ENCODE data around the gene CDC7. TPM values are rescaled to one million over a fixed set of nuclear protein-coding genes. Genes with fewer than 3 reads are reported as not detected.
"Not testable (repeated sequence)": the region's sequence is repeated elsewhere in the genome, so short reads cannot be mapped to it uniquely, and the experiment has no call there.

The CDC7 gene
- polyA plus RNA-seq, 1 donor (not counting 4 experiments of a cell fraction or from before 2014, with no cell fraction given), result 8.1 TPM

- Histone ChIP-seq H3K9ac (ENCODE audit: control insufficient read depth, extremely low read depth, insufficient read depth, low read length) (no peak overlapping the region), H3K4me2 (ENCODE audit: control insufficient read depth, extremely low read depth, insufficient read depth, low read depth, low read length) (no peak overlapping the region), H4K20me1 (ENCODE audit: control insufficient read depth, extremely low read depth, insufficient read depth, low read length) (no peaks in the 10 kb centered on the region), H3K4me3 (ENCODE audit: control insufficient read depth in 2 of 3, extremely low read depth in 1 of 3, insufficient read depth in 2 of 3, low read depth in 1 of 3, low read length in 3 of 3) (no peak overlapping the region), H3K27ac (ENCODE audit: control insufficient read depth, insufficient read depth, low read length) (no peak overlapping the region), H3K9me3 (ENCODE audit: control insufficient read depth, low read depth, low read length) (no peaks in the 10 kb centered on the region), H3K79me2 (ENCODE audit: control insufficient read depth, insufficient read depth, low read length) (no peaks in the 10 kb centered on the region), H2AFZ (ENCODE audit: control insufficient read depth, low read length) (no peak overlapping the region), H3K4me1 (ENCODE audit: control insufficient read depth, extremely low read depth, insufficient read depth, low read length) (no peaks in the 10 kb centered on the region), H3K9me1 (ENCODE audit: control insufficient read depth, extremely low read depth, insufficient read depth, low read length) (no peaks in the 10 kb centered on the region), H3K36me3 (ENCODE audit: control insufficient read depth in 2 of 2, extremely low read depth in 1 of 2, insufficient read depth in 2 of 2, low read length in 2 of 2) (no peaks in the 10 kb centered on the region), H3K27me3 (ENCODE audit: control insufficient read depth, extremely low read depth, insufficient read depth, low read length) (no peaks in the 10 kb centered on the region)
- TF ChIP-seq EZH2 (IDR thresholded peaks at IDR 0.05; ENCODE audit: low read length) (no peak), CTCF (optimal IDR thresholded peaks at IDR 0.05 in 1 of 3, IDR thresholded peaks at IDR 0.05 in 1 of 3, conservative IDR thresholded peaks at IDR 0.05 in 1 of 3; ENCODE audit: extremely low read depth in 1 of 3, insufficient read depth in 2 of 3, low read length in 3 of 3) (no peak)
- dilution Hi-C loops (cut with MboI; ENCODE audit: extremely low pct_ligation_motif_present, low sequenced_read_pairs), result no loop called here
- no peak for FAIRE-seq
- no peak for DNase-seq (ENCODE audit: low read depth, low spot score)
Observed at GRCh38 chr1:91455334-91455733, 45.3 kb upstream of the CDC7 start.

- no peak for FAIRE-seq
- Histone ChIP-seq H3K9me3 (ENCODE audit: control insufficient read depth, low read depth, low read length) (no peaks in the 10 kb centered on the region), H3K27ac (ENCODE audit: control insufficient read depth, insufficient read depth, low read length) (no peak overlapping the region), H3K4me1 (ENCODE audit: control insufficient read depth, extremely low read depth, insufficient read depth, low read length) (no peaks in the 10 kb centered on the region), H3K9me1 (ENCODE audit: control insufficient read depth, extremely low read depth, insufficient read depth, low read length) (no peaks in the 10 kb centered on the region), H3K79me2 (ENCODE audit: control insufficient read depth, insufficient read depth, low read length) (no peaks in the 10 kb centered on the region), H3K4me3 (ENCODE audit: control insufficient read depth in 2 of 3, extremely low read depth in 1 of 3, insufficient read depth in 2 of 3, low read depth in 1 of 3, low read length in 3 of 3) (no peak overlapping the region), H3K4me2 (ENCODE audit: control insufficient read depth, extremely low read depth, insufficient read depth, low read depth, low read length) (no peak overlapping the region), H3K27me3 (ENCODE audit: control insufficient read depth, extremely low read depth, insufficient read depth, low read length) (no peaks in the 10 kb centered on the region), H2AFZ (ENCODE audit: control insufficient read depth, low read length) (no peak overlapping the region), H3K9ac (ENCODE audit: control insufficient read depth, extremely low read depth, insufficient read depth, low read length) (no peak overlapping the region), H3K36me3 (ENCODE audit: control insufficient read depth in 2 of 2, extremely low read depth in 1 of 2, insufficient read depth in 2 of 2, low read length in 2 of 2) (no peaks in the 10 kb centered on the region), H4K20me1 (ENCODE audit: control insufficient read depth, extremely low read depth, insufficient read depth, low read length) (no peaks in the 10 kb centered on the region)
- dilution Hi-C loops (cut with MboI; ENCODE audit: extremely low pct_ligation_motif_present, low sequenced_read_pairs), result no loop called here
- TF ChIP-seq EZH2 (IDR thresholded peaks at IDR 0.05; ENCODE audit: low read length) (no peak), CTCF (optimal IDR thresholded peaks at IDR 0.05 in 1 of 3, IDR thresholded peaks at IDR 0.05 in 1 of 3, conservative IDR thresholded peaks at IDR 0.05 in 1 of 3; ENCODE audit: extremely low read depth in 1 of 3, insufficient read depth in 2 of 3, low read length in 3 of 3) (no peak)
- DNase-seq (ENCODE audit: low read depth, low spot score), result no peak
Observed at GRCh38 chr1:91455896-91456295, 44.8 kb upstream of the CDC7 start.

- H3K4me3 ChIP-seq (ENCODE audit: control insufficient read depth in 2 of 3, extremely low read depth in 1 of 3, insufficient read depth in 2 of 3, low read depth in 1 of 3, low read length in 3 of 3); H3K9me3 ChIP-seq (ENCODE audit: control insufficient read depth, low read depth, low read length); H3K4me1 ChIP-seq (ENCODE audit: control insufficient read depth, extremely low read depth, insufficient read depth, low read length); DNase-seq (ENCODE audit: low read depth, low spot score); H3K9me1 ChIP-seq (ENCODE audit: control insufficient read depth, extremely low read depth, insufficient read depth, low read length); H4K20me1 ChIP-seq (ENCODE audit: control insufficient read depth, extremely low read depth, insufficient read depth, low read length); H3K4me2 ChIP-seq (ENCODE audit: control insufficient read depth, extremely low read depth, insufficient read depth, low read depth, low read length); FAIRE-seq; H3K27me3 ChIP-seq (ENCODE audit: control insufficient read depth, extremely low read depth, insufficient read depth, low read length); H3K79me2 ChIP-seq (ENCODE audit: control insufficient read depth, insufficient read depth, low read length); dilution Hi-C loops (cut with MboI; ENCODE audit: extremely low pct_ligation_motif_present, low sequenced_read_pairs); H3K36me3 ChIP-seq (ENCODE audit: control insufficient read depth in 2 of 2, extremely low read depth in 1 of 2, insufficient read depth in 2 of 2, low read length in 2 of 2); H3K9ac ChIP-seq (ENCODE audit: control insufficient read depth, extremely low read depth, insufficient read depth, low read length); H2AFZ ChIP-seq (ENCODE audit: control insufficient read depth, low read length); H3K27ac ChIP-seq (ENCODE audit: control insufficient read depth, insufficient read depth, low read length): not testable (repeated sequence)
Observed at GRCh38 chr1:91465350-91465749, 35.3 kb upstream of the CDC7 start.
